Endothelial cell of umbilical vein (primary cell): ENCODE data around the gene TMEM164.

Source experiments
- CTCF ChIP-seq, 2 donors: IDR thresholded peaks; 1 replicate in 1 of 2; 2 replicates in 1 of 2; pipeline ENCODE4 v1.5.1; 2011; ENCODE audit warnings: low read length in 2 of 2, mild to moderate bottlenecking in 2 of 2, moderate library complexity in 2 of 2, control low read depth in 1 of 2, inconsistent platforms in 1 of 2, low read depth in 1 of 2; ENCODE audit not compliant: insufficient read depth in 1 of 2; ENCODE audit errors: extremely low read depth in 1 of 2
- EZH2 ChIP-seq: IDR thresholded peaks from 2 replicates; pipeline ENCODE4 v1.6.1; 2012; ENCODE audit warnings: borderline replicate concordance, low read depth, mild to moderate bottlenecking, moderate library complexity, low read length, inconsistent platforms; ENCODE audit not compliant: severe bottlenecking
- MAX ChIP-seq: IDR thresholded peaks from 2 replicates; pipeline ENCODE4 v1.6.1; 2011; ENCODE audit not compliant: insufficient read depth, insufficient read length

GRCh38 chrX:110002300-110003166, at the start of gene TMEM164:
- TF ChIP-seq CTCF (IDR thresholded peaks at IDR 0.05; ENCODE audit: extremely low read depth in 1 of 2, insufficient read depth in 1 of 2, low read depth in 1 of 2, low read length in 2 of 2) (no peak), EZH2 (no peak), MAX (no peak)
